MCF 10A (cell line): ENCODE data around the gene TREML2. TPM values are rescaled to one million over a fixed set of nuclear protein-coding genes. Genes with fewer than 3 reads are reported as not detected.

ENCODE experiments used
- BruUV-seq: library from RNA; stranded (reverse); fragments of 400-500 nt; replicated peaks from 2 replicates; lab custom pipeline; 2021; lab: Mats Ljungman, UMichigan
- CTCF ChIA-PET: fragments of 300-600 bp; sonication (Branson Sonifier 250); formaldehyde crosslinking; extraction: SDS; loops from one replicate; lab custom pipeline; 2021; ENCODE audit warnings: antibody characterized with exemption, inconsistent platforms; lab: Yijun Ruan, JAX
- POLR2A ChIA-PET: fragments of 300-600, 350-650 bp; sonication (Branson Sonifier 250); formaldehyde crosslinking; extraction: SDS; loops from one replicate; lab custom pipeline; 2020; ENCODE audit warnings: antibody characterized with exemption, inconsistent platforms; lab: Yijun Ruan, JAX
- DNase-seq: peaks from one replicate; pipeline ENCODE4 v3.0.0-alpha.2; 2018; ENCODE audit not compliant: unreplicated experiment
- H3K27ac Mint-ChIP-seq: one replicate; pipeline ENCODE4 v1.8.0; 2022; ENCODE audit warnings: mild to moderate bottlenecking, low read depth, mixed read lengths; ENCODE audit not compliant: unreplicated experiment
- H3K27me3 Mint-ChIP-seq: one replicate; pipeline ENCODE4 v1.8.0; 2022; ENCODE audit warnings: mixed read lengths; ENCODE audit not compliant: insufficient read depth, unreplicated experiment
- H3K36me3 Mint-ChIP-seq: one replicate; pipeline ENCODE4 v1.8.0; 2022; ENCODE audit warnings: mild to moderate bottlenecking, moderate library complexity, mixed read lengths; ENCODE audit not compliant: insufficient read depth, unreplicated experiment
- H3K4me1 Mint-ChIP-seq: one replicate; pipeline ENCODE4 v1.8.0; 2022; ENCODE audit warnings: mixed read lengths; ENCODE audit not compliant: insufficient read depth, unreplicated experiment
- H3K4me3 Mint-ChIP-seq: one replicate; pipeline ENCODE4 v1.8.0; 2022; ENCODE audit warnings: mild to moderate bottlenecking, moderate library complexity, mixed read lengths; ENCODE audit not compliant: unreplicated experiment
- H3K9me3 Mint-ChIP-seq: one replicate; pipeline ENCODE4 v1.8.0; 2022; ENCODE audit warnings: mixed read lengths; ENCODE audit not compliant: unreplicated experiment
- intact Hi-C: fragments of 100-400 bp; cut with micrococcal nuclease; formaldehyde crosslinking; loops from 2 replicates; pipeline ENCODE4 v1.14.1; 2022
- total RNA-seq: library from RNA; stranded (reverse); gene quantifications from 2 replicates; pipeline ENCODE4 v1.2.3, GENCODE V29; 2022
- TF ChIP-seq, protein P1 (sequence below): fragments of 200-600 bp; IDR thresholded peaks from one replicate; pipeline ENCODE4 v1.8.0; 2022; ENCODE audit warnings: antibody characterized with exemption, mild to moderate bottlenecking; ENCODE audit not compliant: unreplicated experiment

Gene TREML2
- total RNA-seq, 1 experiment from 2014 or later: not detected

- H3K27ac Mint-ChIP-seq: no peak overlapping the region
- TF ChIP-seq, protein P1, sequence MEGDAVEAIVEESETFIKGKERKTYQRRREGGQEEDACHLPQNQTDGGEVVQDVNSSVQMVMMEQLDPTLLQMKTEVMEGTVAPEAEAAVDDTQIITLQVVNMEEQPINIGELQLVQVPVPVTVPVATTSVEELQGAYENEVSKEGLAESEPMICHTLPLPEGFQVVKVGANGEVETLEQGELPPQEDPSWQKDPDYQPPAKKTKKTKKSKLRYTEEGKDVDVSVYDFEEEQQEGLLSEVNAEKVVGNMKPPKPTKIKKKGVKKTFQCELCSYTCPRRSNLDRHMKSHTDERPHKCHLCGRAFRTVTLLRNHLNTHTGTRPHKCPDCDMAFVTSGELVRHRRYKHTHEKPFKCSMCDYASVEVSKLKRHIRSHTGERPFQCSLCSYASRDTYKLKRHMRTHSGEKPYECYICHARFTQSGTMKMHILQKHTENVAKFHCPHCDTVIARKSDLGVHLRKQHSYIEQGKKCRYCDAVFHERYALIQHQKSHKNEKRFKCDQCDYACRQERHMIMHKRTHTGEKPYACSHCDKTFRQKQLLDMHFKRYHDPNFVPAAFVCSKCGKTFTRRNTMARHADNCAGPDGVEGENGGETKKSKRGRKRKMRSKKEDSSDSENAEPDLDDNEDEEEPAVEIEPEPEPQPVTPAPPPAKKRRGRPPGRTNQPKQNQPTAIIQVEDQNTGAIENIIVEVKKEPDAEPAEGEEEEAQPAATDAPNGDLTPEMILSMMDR: no peak
- no peaks in the 10 kb centered on the region for H3K4me1 Mint-ChIP-seq
- intact Hi-C loops: loop anchor here (5.0 kb wide), 1 partner anchor 112 kb away; the partner anchor contains the start of genes NFYA and OARD1
- H3K4me3 Mint-ChIP-seq: no peak overlapping the region
- BruUV-seq: no TSS peak
- no peaks in the 10 kb centered on the region for H3K36me3 Mint-ChIP-seq
- ChIA-PET POLR2A (no interaction called here), CTCF (interaction anchor here (0.6 kb wide), 1 partner anchor 40 kb away, joined by 3 read pairs; no protein-coding TSS in a partner anchor)
- no peak for DNase-seq
- peaks cover 12% of the 10 kb centered on the region for H3K27me3 Mint-ChIP-seq
- peaks cover 6% of the 10 kb centered on the region for H3K9me3 Mint-ChIP-seq
These were observed 16.2 kb downstream of the TREML2 start for GRCh38 chr6:41184761-41185160.

- intact Hi-C loops: loop anchor here (1.0 to 5.0 kb wide), 4 partner anchors 90 to 287 kb away; partner anchors contain the start of genes NFYA and OARD1
- BruUV-seq: no TSS peak
- peaks cover 17% of the 10 kb centered on the region for H3K27me3 Mint-ChIP-seq
- POLR2A ChIA-PET: no interaction called here
- no peak overlapping the region for H3K4me3 Mint-ChIP-seq
- H3K9me3 Mint-ChIP-seq: no peaks in the 10 kb centered on the region
- DNase-seq: peak; percentile 70
- no peaks in the 10 kb centered on the region for H3K4me1 Mint-ChIP-seq
- TF ChIP-seq, protein P1: peak; percentile 56
- CTCF ChIA-PET: interaction anchor here (0.6 to 2.0 kb wide), 11 partner anchors 15 to 1375 kb away, joined by 3 to 13 read pairs (median 4); no protein-coding TSS in a partner anchor
- no peaks in the 10 kb centered on the region for H3K36me3 Mint-ChIP-seq
- no peak overlapping the region for H3K27ac Mint-ChIP-seq
These were observed 18.6 kb downstream of the TREML2 start for GRCh38 chr6:41182069-41183034.

- Mint-ChIP-seq H3K9me3 (no peaks in the 10 kb centered on the region), H3K36me3 (no peaks in the 10 kb centered on the region), H3K4me3 (no peak overlapping the region), H3K27me3 (peaks cover 25% of the 10 kb centered on the region), H3K4me1 (no peaks in the 10 kb centered on the region), H3K27ac (no peak overlapping the region)
- BruUV-seq: no TSS peak
- TF ChIP-seq, protein P1: no peak
- DNase-seq: no peak
- POLR2A ChIA-PET: no interaction called here
- intact Hi-C loops: loop anchor here (5.0 kb wide), 1 partner anchor 109 kb away; the partner anchor contains the start of genes NFYA and OARD1
- CTCF ChIA-PET: interaction anchor here (0.6 to 2.0 kb wide), 5 partner anchors 15 to 89 kb away, joined by 3 to 13 read pairs (median 4); no protein-coding TSS in a partner anchor
These were observed 19.4 kb downstream of the TREML2 start for GRCh38 chr6:41181566-41181965.

DNA sequence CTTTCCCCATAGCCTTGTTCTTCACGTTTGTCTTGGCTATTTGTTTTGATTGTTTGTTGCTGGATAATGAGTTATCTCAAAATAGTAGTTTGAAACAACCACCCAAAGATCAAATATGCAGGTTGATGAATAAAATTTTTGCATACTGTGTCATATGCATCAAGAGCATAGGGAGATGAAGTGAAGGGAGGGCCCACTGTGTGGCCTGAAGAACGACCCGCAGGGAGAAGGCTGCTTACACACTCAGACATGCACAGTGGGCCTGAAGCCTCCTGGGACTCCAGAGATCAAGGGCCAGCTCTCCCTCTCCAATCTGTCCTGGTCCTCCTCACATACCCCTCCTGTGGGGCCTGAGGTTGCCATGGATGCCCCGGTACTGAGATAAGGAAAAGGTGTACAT, 21.8 kb downstream of the TREML2 start:
- no peak overlapping the region for H3K27ac Mint-ChIP-seq
- no peaks in the 10 kb centered on the region for H3K36me3 Mint-ChIP-seq
- BruUV-seq: no TSS peak
- DNase-seq: no peak
- no peak overlapping the region for H3K4me3 Mint-ChIP-seq
- ChIA-PET CTCF (interaction anchor here (1.1 kb wide), 1 partner anchor 86 kb away, joined by 5 read pairs; no protein-coding TSS in a partner anchor), POLR2A (no interaction called here)
- TF ChIP-seq, protein P1: no peak
- no peaks in the 10 kb centered on the region for H3K9me3 Mint-ChIP-seq
- H3K27me3 Mint-ChIP-seq: peaks cover 37% of the 10 kb centered on the region
- intact Hi-C loops: no loop called here
- H3K4me1 Mint-ChIP-seq: no peaks in the 10 kb centered on the region
